H9 (cell line): ENCODE data around the gene DTNBP1. TPM values are rescaled to one million over a fixed set of nuclear protein-coding genes. Genes with fewer than 3 reads are reported as not detected.

ENCODE experiments used
- DNase-seq: peaks from one replicate; pipeline ENCODE4 v3.0.0-alpha.2; 2017
- H2AFZ ChIP-seq: one replicate; pipeline ENCODE4 v1.6.1; 2013; ENCODE audit warnings: mild to moderate bottlenecking, low read length, control low read depth, moderate library complexity
- H2AK5ac ChIP-seq: 2 replicates; pipeline ENCODE4 v1.6.1; 2013; ENCODE audit warnings: low read length, control low read depth, mixed read lengths; ENCODE audit not compliant: insufficient read length
- H2BK120ac ChIP-seq: one replicate; pipeline ENCODE4 v1.6.1; 2013; ENCODE audit warnings: low read depth, mild to moderate bottlenecking, low read length, control low read depth, inconsistent platforms; ENCODE audit not compliant: poor library complexity, severe bottlenecking
- H2BK12ac ChIP-seq: 2 replicates; pipeline ENCODE4 v1.6.1; 2013; ENCODE audit warnings: low read length, control low read depth, mixed read lengths, low read depth; ENCODE audit not compliant: insufficient read length
- H2BK15ac ChIP-seq: 2 replicates; pipeline ENCODE4 v1.6.1; 2013; ENCODE audit warnings: low read depth, low read length, control low read depth
- H2BK20ac ChIP-seq: one replicate; pipeline ENCODE4 v1.6.1; 2013; ENCODE audit warnings: low read depth, mild to moderate bottlenecking, low read length, control low read depth, inconsistent platforms; ENCODE audit not compliant: poor library complexity, severe bottlenecking
- H2BK5ac ChIP-seq: 2 replicates; pipeline ENCODE4 v1.6.1; 2013; ENCODE audit warnings: low read length, control low read depth, mixed read lengths; ENCODE audit not compliant: insufficient read length
- H3K14ac ChIP-seq: 2 replicates; pipeline ENCODE4 v1.6.1; 2013; ENCODE audit warnings: low read length, control low read depth; ENCODE audit not compliant: insufficient read depth
- H3K18ac ChIP-seq: 2 replicates; pipeline ENCODE4 v1.6.1; 2013; ENCODE audit warnings: low read depth, mild to moderate bottlenecking, mixed read lengths, low read length, control low read depth; ENCODE audit not compliant: insufficient read length
- H3K23ac ChIP-seq: 2 replicates; pipeline ENCODE4 v1.6.1; 2013; ENCODE audit warnings: low read length, control low read depth, mixed read lengths, low read depth; ENCODE audit not compliant: insufficient read length
- H3K23me2 ChIP-seq: 2 replicates; pipeline ENCODE4 v1.6.1; 2013; ENCODE audit warnings: low read depth, mild to moderate bottlenecking, mixed read lengths, low read length, control low read depth; ENCODE audit not compliant: insufficient read length, poor library complexity, severe bottlenecking
- H3K27ac ChIP-seq: 2 replicates; pipeline ENCODE4 v1.5.1; 2013; ENCODE audit warnings: low read length, control low read depth, mixed read lengths, low read depth; ENCODE audit not compliant: insufficient read length
- H3K27me3 ChIP-seq: 2 replicates; pipeline ENCODE4 v1.6.1; 2013; ENCODE audit warnings: low read length, control low read depth, inconsistent platforms; ENCODE audit not compliant: insufficient read depth
- H3K4ac ChIP-seq: 2 replicates; pipeline ENCODE4 v1.6.1; 2013; ENCODE audit warnings: low read depth, mild to moderate bottlenecking, control low read depth, inconsistent platforms, low read length, moderate library complexity
- H3K4me1 ChIP-seq: 2 replicates; pipeline ENCODE4 v1.6.1; 2013; ENCODE audit warnings: low read length, control low read depth, inconsistent platforms; ENCODE audit not compliant: insufficient read depth
- H3K4me2 ChIP-seq: 2 replicates; pipeline ENCODE4 v1.6.1; 2013; ENCODE audit warnings: low read length, control low read depth, mixed read lengths; ENCODE audit not compliant: insufficient read length, insufficient read depth
- H3K56ac ChIP-seq: 2 replicates; pipeline ENCODE4 v1.6.1; 2013; ENCODE audit warnings: low read depth, mild to moderate bottlenecking, mixed read lengths, low read length, control low read depth; ENCODE audit not compliant: insufficient read length
- H3K79me1 ChIP-seq: 2 replicates; pipeline ENCODE4 v1.6.1; 2013; ENCODE audit warnings: low read depth, mild to moderate bottlenecking, moderate library complexity, low read length, control low read depth, inconsistent platforms; ENCODE audit not compliant: insufficient read depth, poor library complexity, severe bottlenecking
- H3K79me2 ChIP-seq: 2 replicates; pipeline ENCODE4 v1.6.1; 2013; ENCODE audit warnings: low read length, control low read depth, inconsistent platforms; ENCODE audit not compliant: insufficient read depth
- H3K9ac ChIP-seq: 2 replicates; pipeline ENCODE4 v1.6.1; 2013; ENCODE audit warnings: low read length, control low read depth, mixed read lengths; ENCODE audit not compliant: insufficient read length; ENCODE audit errors: extremely low read depth
- H3K9me3 ChIP-seq: one replicate; pipeline ENCODE4 v1.6.1; 2013; ENCODE audit warnings: low read depth, low read length, inconsistent platforms; ENCODE audit not compliant: control insufficient read depth
- H3T11ph ChIP-seq: one replicate; pipeline ENCODE4 v1.6.1; 2013; ENCODE audit warnings: mild to moderate bottlenecking, low read length, control low read depth, inconsistent platforms
- H4K20me1 ChIP-seq: one replicate; pipeline ENCODE4 v1.6.1; 2013; ENCODE audit not compliant: control insufficient read depth, insufficient read length, insufficient read depth
- H4K5ac ChIP-seq: 2 replicates; pipeline ENCODE4 v1.6.1; 2013; ENCODE audit warnings: low read depth, mild to moderate bottlenecking, mixed read lengths, low read length, control low read depth; ENCODE audit not compliant: insufficient read length
- H4K8ac ChIP-seq: replicated peaks from 2 replicates; pipeline ENCODE4 v1.6.1; 2013; ENCODE audit warnings: low read length, control low read depth, mixed read lengths, low read depth; ENCODE audit not compliant: insufficient read length
- H4K91ac ChIP-seq: 2 replicates; pipeline ENCODE4 v1.6.1; 2013; ENCODE audit warnings: low read depth, mild to moderate bottlenecking, moderate library complexity, mixed read lengths, low read length, control low read depth; ENCODE audit not compliant: insufficient read length
- H3K27ac Mint-ChIP-seq, 3 experiments: 2 replicates in 2 of 3; 3 replicates in 1 of 3; pipeline ENCODE4 v1.8.0; 2020 to 2021; ENCODE audit warnings: mixed read lengths in 3 of 3, mild to moderate bottlenecking in 1 of 3, moderate library complexity in 1 of 3
- H3K27me3 Mint-ChIP-seq: 2 replicates; pipeline ENCODE4 v1.8.0; 2021; ENCODE audit warnings: low read depth, mild to moderate bottlenecking, moderate library complexity, mixed read lengths
- H3K36me3 Mint-ChIP-seq, 3 experiments: 2 replicates in 2 of 3; 3 replicates in 1 of 3; pipeline ENCODE4 v1.8.0; 2020 to 2021; ENCODE audit warnings: low read depth in 3 of 3, mixed read lengths in 3 of 3; ENCODE audit not compliant: insufficient read depth in 1 of 3
- H3K4me1 Mint-ChIP-seq, 2 experiments: 2 replicates each; pipeline ENCODE4 v1.8.0; 2020; ENCODE audit warnings: mixed read lengths in 2 of 2
- H3K4me3 Mint-ChIP-seq, 2 experiments: 2 replicates in 1 of 2; 3 replicates in 1 of 2; pipeline ENCODE4 v1.8.0; 2020 to 2021; ENCODE audit warnings: mild to moderate bottlenecking in 2 of 2, mixed read lengths in 2 of 2, moderate library complexity in 1 of 2
- H3K9me3 Mint-ChIP-seq, 2 experiments: 2 replicates in 1 of 2; 3 replicates in 1 of 2; pipeline ENCODE4 v1.8.0; 2020; ENCODE audit warnings: mild to moderate bottlenecking in 2 of 2, mixed read lengths in 2 of 2, moderate library complexity in 1 of 2
- CTCF ChIP-seq: fragments of 200-600 bp; sonication (generic); conservative IDR thresholded peaks from 3 replicates; pipeline ENCODE4 v1.8.0; 2021; ENCODE audit warnings: antibody characterized with exemption, mild to moderate bottlenecking
- WGBS: extraction: QIAGEN DNeasy Blood & Tissue Kit; methylation state at CpG from one replicate; pipeline ENCODE4 v1.1.7; 2013; ENCODE audit warnings: missing lambda C conversion rate, low lambda C conversion rate, mixed read lengths; ENCODE audit not compliant: insufficient read length; ENCODE audit errors: extremely low coverage; 5-methylcytosine and 5-hydroxymethylcytosine counted together
- total RNA-seq: library from RNA; stranded (reverse); gene quantifications from 2 replicates; pipeline ENCODE4 v1.2.1, GENCODE V29; 2021

Gene DTNBP1
- total RNA-seq, 1 experiment from 2014 or later, result 12.9 TPM

DNA sequence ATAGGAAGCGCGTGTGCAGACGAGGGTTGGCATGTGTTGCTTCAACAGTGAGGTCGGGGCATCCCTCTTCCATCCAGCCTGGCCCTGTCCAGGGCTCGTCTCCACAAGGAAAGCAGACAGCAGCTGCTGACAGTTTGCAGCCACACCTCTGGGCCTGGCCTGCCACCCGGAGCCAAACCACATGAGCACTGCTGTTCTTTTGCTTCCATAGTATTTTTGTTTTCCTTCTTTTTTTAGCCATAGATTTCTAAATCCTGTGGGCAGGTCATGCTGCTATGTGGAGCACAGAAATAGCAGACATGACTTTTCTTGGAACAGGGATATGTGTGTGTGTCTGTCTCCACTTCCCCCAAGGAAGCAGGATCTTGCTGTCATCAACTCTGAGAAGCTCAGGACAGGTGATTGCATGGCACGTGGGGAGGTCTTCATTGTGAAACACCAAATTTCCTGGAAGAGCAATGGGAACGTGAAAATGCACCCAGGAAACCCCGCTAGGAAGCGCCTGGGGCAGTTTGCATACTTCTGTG lies 167.4 kb downstream of the DTNBP1 start:
- no peak overlapping the region for H2AFZ ChIP-seq
- H3K4me1 ChIP-seq, result peaks cover 28% of the 10 kb centered on the region; the same call in 1 of the 2 replicates
- Mint-ChIP-seq H3K27me3 (no peaks in the 10 kb centered on the region; the same call in none of the 2 replicates), H3K4me3 (no peak overlapping the region), H3K36me3 (peaks cover 65 to 72% (median 69%) of the 10 kb centered on the region in 3 experiments), H3K27ac (peak overlapping the region; percentile 26 to 95 (median 85); a peak in 4 of 7 replicates), H3K9me3 (no peaks in the 10 kb centered on the region), H3K4me1 (peaks cover 53 to 55% of the 10 kb centered on the region in 2 experiments)
- H3K23me2 ChIP-seq, result no peaks in the 10 kb centered on the region
- no peak overlapping the region for H4K8ac ChIP-seq
- H3K27me3 ChIP-seq, result no peaks in the 10 kb centered on the region
- no peak overlapping the region for H3K23ac ChIP-seq
- H3K18ac ChIP-seq, result no peak overlapping the region
- no CpG with 5 or more reads among the region's 10 CpGs for WGBS
- no peak for DNase-seq
- no peak overlapping the region for H2BK20ac ChIP-seq
- no peak overlapping the region for H3K27ac ChIP-seq
- H2BK12ac ChIP-seq, result no peak overlapping the region
- H3K4me2 ChIP-seq, result no peak overlapping the region
- no peak overlapping the region for H2BK15ac ChIP-seq
- H4K20me1 ChIP-seq, result no peaks in the 10 kb centered on the region
- peaks cover 25% of the 10 kb centered on the region for H3K79me1 ChIP-seq
- no peaks in the 10 kb centered on the region for H3K9me3 ChIP-seq
- no peak overlapping the region for H4K91ac ChIP-seq
- H3K79me2 ChIP-seq, result peaks cover 43% of the 10 kb centered on the region
- H3T11ph ChIP-seq, result no peak overlapping the region
- no peak overlapping the region for H3K4ac ChIP-seq
- no peak overlapping the region for H2AK5ac ChIP-seq
- no peak for TF ChIP-seq CTCF
- no peak overlapping the region for H4K5ac ChIP-seq
- H3K14ac ChIP-seq, result no peak overlapping the region
- H3K56ac ChIP-seq, result no peak overlapping the region
- H2BK5ac ChIP-seq, result no peak overlapping the region
- H3K9ac ChIP-seq, result no peak overlapping the region
- no peak overlapping the region for H2BK120ac ChIP-seq
